ENCODE measurements around the gene SPSB2.

GRCh38 chr12:6891646-6892001 is 18.5 kb upstream of the SPSB2 start:
- TF ChIP-seq CTCF (IDR thresholded peaks at IDR 0.05) (no peak), POLR2A (IDR thresholded peaks at IDR 0.05) (no peak)
